Caco-2 (cell line): ENCODE results near the gene ATP5IF1. TPM values are rescaled to one million over a fixed set of nuclear protein-coding genes. Genes with fewer than 3 reads are reported as not detected.

Source experiments
- BruUV-seq: library from RNA; stranded (reverse); fragments of 400-500 nt; replicated peaks from 2 replicates; lab custom pipeline; 2021; lab: Mats Ljungman, UMichigan
- CTCF ChIA-PET: fragments of 300-600 bp; sonication (Branson Sonifier 250); formaldehyde crosslinking; loops from one replicate; lab custom pipeline; 2022; ENCODE audit warnings: antibody characterized with exemption; lab: Charles Lee
- POLR2A ChIA-PET: fragments of 300-600 bp; sonication (Branson Sonifier 250); formaldehyde crosslinking; loops from one replicate; lab custom pipeline; 2022; ENCODE audit warnings: antibody characterized with exemption; lab: Charles Lee
- DNase-seq, 2 experiments: peaks; one replicate each; pipeline versions ENCODE4 v3.0.0 to v3.0.0-alpha.2; 2020 to 2022
- H3K27me3 ChIP-seq: replicated peaks from 2 replicates; pipeline ENCODE4 v1.6.0; 2011; ENCODE audit warnings: low read length; ENCODE audit not compliant: control insufficient read depth, insufficient read depth
- H3K36me3 ChIP-seq: 2 replicates; pipeline ENCODE4 v1.5.1; 2011; ENCODE audit warnings: low read length; ENCODE audit not compliant: control insufficient read depth, insufficient read depth
- H3K4me1 ChIP-seq: fragments of 250-450 bp; sonication (Bioruptor Pico); 2 replicates; pipeline ENCODE4 v1.5.1; 2020; ENCODE audit warnings: mild to moderate bottlenecking
- H3K4me3 ChIP-seq: 2 replicates; pipeline ENCODE4 v1.5.1; 2011; ENCODE audit warnings: low read depth, mild to moderate bottlenecking, control low read depth, low read length
- H3K9me3 ChIP-seq: fragments of 250-450 bp; sonication (Bioruptor Pico); 2 replicates; pipeline ENCODE4 v1.5.1; 2020; ENCODE audit warnings: mild to moderate bottlenecking, moderate library complexity
- H3K27ac Mint-ChIP-seq: one replicate; pipeline ENCODE4 v1.8.0; 2022; ENCODE audit warnings: mixed read lengths; ENCODE audit not compliant: unreplicated experiment
- H3K27me3 Mint-ChIP-seq: one replicate; pipeline ENCODE4 v1.8.0; 2022; ENCODE audit warnings: mixed read lengths; ENCODE audit not compliant: insufficient read depth, unreplicated experiment
- H3K36me3 Mint-ChIP-seq: one replicate; pipeline ENCODE4 v1.8.0; 2022; ENCODE audit warnings: mild to moderate bottlenecking, mixed read lengths; ENCODE audit not compliant: insufficient read depth, unreplicated experiment
- H3K4me1 Mint-ChIP-seq: one replicate; pipeline ENCODE4 v1.8.0; 2022; ENCODE audit warnings: low read depth, mixed read lengths; ENCODE audit not compliant: unreplicated experiment
- H3K4me3 Mint-ChIP-seq: one replicate; pipeline ENCODE4 v1.8.0; 2022; ENCODE audit warnings: mild to moderate bottlenecking, moderate library complexity, mixed read lengths; ENCODE audit not compliant: unreplicated experiment
- H3K9me3 Mint-ChIP-seq: one replicate; pipeline ENCODE4 v1.8.0; 2022; ENCODE audit warnings: mixed read lengths; ENCODE audit not compliant: unreplicated experiment
- intact Hi-C: fragments of 100-400 bp; cut with micrococcal nuclease; formaldehyde crosslinking; loops from one replicate; pipeline ENCODE4 v1.10.0; 2022; ENCODE audit not compliant: unreplicated experiment
- total RNA-seq: library from RNA; stranded (reverse); gene quantifications from 2 replicates; pipeline ENCODE4 v1.2.3, GENCODE V29; 2022
- TF ChIP-seq, protein P1 (sequence below), 2 experiments: fragments of 200-600 bp in 1 of 2; IDR thresholded peaks; 1 replicate in 1 of 2; 2 replicates in 1 of 2; pipeline versions ENCODE4 v1.5.1 to v1.8.0; 2011 to 2022; ENCODE audit warnings: antibody characterized with exemption in 1 of 2, control low read depth in 1 of 2, inconsistent platforms in 1 of 2, low read depth in 1 of 2, low read length in 1 of 2, mild to moderate bottlenecking in 1 of 2, moderate library complexity in 1 of 2; ENCODE audit not compliant: insufficient read depth in 1 of 2, severe bottlenecking in 1 of 2, unreplicated experiment in 1 of 2

ATP5IF1 gene
- total RNA-seq, 1 experiment from 2014 or later = 130 TPM

DNA sequence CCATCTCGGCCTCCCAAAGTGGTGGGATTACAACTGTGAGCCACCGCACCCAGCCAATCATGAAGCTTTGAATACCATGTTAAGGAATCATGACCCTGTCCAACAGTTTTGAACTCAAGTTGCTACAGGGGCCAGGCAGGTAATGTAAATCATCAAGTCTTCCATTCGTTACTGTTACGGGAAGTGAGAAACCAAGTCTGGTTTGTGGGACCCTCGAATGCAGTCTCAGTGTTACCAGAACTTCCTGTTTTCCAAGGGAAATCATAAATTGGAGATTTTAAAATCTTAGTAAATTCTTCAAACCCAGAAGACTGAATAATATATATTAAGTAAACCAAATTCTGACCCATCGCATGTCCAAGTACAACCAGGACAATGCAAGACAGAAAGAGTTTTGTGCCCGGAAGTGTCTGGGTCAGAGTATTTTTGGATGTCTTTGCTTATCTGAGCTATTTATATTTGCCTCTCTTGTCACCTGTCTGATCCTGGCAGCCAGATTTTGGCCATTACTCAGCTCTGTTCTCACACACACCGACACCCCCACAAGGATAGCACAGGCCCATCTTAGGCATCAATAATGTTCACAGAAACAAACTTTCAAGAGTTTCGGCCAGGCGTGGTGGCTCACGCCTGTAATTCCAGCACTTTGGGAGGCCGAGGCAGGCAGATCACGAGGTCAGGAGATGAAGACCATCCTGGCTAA is 8.8 kb downstream of the ATP5IF1 start:
- H3K9me3 Mint-ChIP-seq = no peaks in the 10 kb centered on the region
- no peak for DNase-seq
- no TSS peak for BruUV-seq
- POLR2A ChIA-PET = interaction anchor here (0.6 to 1.3 kb wide), 2 partner anchors 9 to 266 kb away, joined by 3 read pairs; partner anchors contain the start of gene ATP5IF1
- peaks cover 11% of the 10 kb centered on the region for H3K4me1 ChIP-seq
- intact Hi-C loops = loop anchor here (5.0 kb wide), 1 partner anchor 268 kb away; no protein-coding TSS in a partner anchor
- no peak overlapping the region for H3K27ac Mint-ChIP-seq
- CTCF ChIA-PET = interaction anchor here (0.6 kb wide), 1 partner anchor 337 kb away, joined by 3 read pairs; no protein-coding TSS in a partner anchor
- peaks cover 38% of the 10 kb centered on the region for H3K4me1 Mint-ChIP-seq
- no peak overlapping the region for H3K4me3 Mint-ChIP-seq
- H3K4me3 ChIP-seq = no peak overlapping the region
- no peaks in the 10 kb centered on the region for H3K27me3 ChIP-seq
- no peaks in the 10 kb centered on the region for H3K27me3 Mint-ChIP-seq
- H3K9me3 ChIP-seq = no peaks in the 10 kb centered on the region
- peaks cover 6% of the 10 kb centered on the region for H3K36me3 Mint-ChIP-seq
- TF ChIP-seq, protein P1, sequence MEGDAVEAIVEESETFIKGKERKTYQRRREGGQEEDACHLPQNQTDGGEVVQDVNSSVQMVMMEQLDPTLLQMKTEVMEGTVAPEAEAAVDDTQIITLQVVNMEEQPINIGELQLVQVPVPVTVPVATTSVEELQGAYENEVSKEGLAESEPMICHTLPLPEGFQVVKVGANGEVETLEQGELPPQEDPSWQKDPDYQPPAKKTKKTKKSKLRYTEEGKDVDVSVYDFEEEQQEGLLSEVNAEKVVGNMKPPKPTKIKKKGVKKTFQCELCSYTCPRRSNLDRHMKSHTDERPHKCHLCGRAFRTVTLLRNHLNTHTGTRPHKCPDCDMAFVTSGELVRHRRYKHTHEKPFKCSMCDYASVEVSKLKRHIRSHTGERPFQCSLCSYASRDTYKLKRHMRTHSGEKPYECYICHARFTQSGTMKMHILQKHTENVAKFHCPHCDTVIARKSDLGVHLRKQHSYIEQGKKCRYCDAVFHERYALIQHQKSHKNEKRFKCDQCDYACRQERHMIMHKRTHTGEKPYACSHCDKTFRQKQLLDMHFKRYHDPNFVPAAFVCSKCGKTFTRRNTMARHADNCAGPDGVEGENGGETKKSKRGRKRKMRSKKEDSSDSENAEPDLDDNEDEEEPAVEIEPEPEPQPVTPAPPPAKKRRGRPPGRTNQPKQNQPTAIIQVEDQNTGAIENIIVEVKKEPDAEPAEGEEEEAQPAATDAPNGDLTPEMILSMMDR (IDR thresholded peaks at IDR 0.05; ENCODE audit: insufficient read depth in 1 of 2, low read depth in 1 of 2, low read length in 1 of 2, severe bottlenecking in 1 of 2, unreplicated experiment in 1 of 2) = no peak
- no peaks in the 10 kb centered on the region for H3K36me3 ChIP-seq

- no peaks in the 10 kb centered on the region for H3K27me3 Mint-ChIP-seq
- peaks cover 39% of the 10 kb centered on the region for H3K4me1 Mint-ChIP-seq
- Histone ChIP-seq H3K27me3 (no peaks in the 10 kb centered on the region), H3K36me3 (no peaks in the 10 kb centered on the region), H3K4me3 (no peak overlapping the region), H3K9me3 (no peaks in the 10 kb centered on the region), H3K4me1 (peaks cover 11% of the 10 kb centered on the region)
- H3K4me3 Mint-ChIP-seq = no peak overlapping the region
- TF ChIP-seq, protein P1 (IDR thresholded peaks at IDR 0.05; ENCODE audit: insufficient read depth in 1 of 2, low read depth in 1 of 2, low read length in 1 of 2, severe bottlenecking in 1 of 2, unreplicated experiment in 1 of 2) = no peak
- peaks cover 6% of the 10 kb centered on the region for H3K36me3 Mint-ChIP-seq
- no peak overlapping the region for H3K27ac Mint-ChIP-seq
- H3K9me3 Mint-ChIP-seq = no peaks in the 10 kb centered on the region
- BruUV-seq = no TSS peak
- ChIA-PET CTCF (no interaction called here), POLR2A (no interaction called here)
- no peak for DNase-seq
- intact Hi-C loops = loop anchor here (5.0 kb wide), 1 partner anchor 266 kb away; no protein-coding TSS in a partner anchor
Measured at GRCh38 chr1:28246427-28246832, 10.5 kb downstream of the ATP5IF1 start.

DNA sequence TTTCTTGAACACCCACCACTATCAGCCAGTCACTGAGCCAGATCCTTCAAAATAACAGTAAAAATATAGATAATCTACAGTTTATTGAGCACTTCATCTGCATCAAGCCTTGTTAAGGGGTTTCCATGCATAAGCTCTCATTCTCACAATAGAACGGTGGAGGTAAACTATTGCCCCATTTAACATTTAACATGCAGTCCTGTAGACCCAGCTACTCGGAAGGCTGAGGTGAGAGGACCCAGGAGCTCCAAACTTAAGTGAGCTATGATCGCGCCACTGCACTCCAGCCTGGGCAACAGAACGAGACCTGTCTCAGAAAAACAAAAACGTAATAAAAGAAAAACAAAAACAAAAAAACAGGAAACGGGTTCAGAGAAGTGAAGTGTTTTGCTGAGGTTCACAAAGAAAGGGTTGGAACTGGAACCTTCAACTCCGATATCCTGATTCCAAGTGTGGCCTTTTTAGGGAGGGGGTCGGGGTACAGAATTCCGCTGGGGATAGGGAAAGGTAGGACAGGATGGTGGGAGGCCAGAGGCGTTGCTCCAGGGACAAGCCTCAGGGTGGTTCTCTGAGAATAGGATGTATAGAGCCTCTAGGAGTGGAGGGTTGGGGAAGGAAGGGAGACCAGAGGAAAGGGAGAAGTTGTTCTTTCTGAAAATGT is 11.8 kb downstream of the ATP5IF1 start:
- no peaks in the 10 kb centered on the region for H3K27me3 Mint-ChIP-seq
- H3K9me3 Mint-ChIP-seq = no peaks in the 10 kb centered on the region
- peaks cover 11% of the 10 kb centered on the region for H3K4me1 ChIP-seq
- H3K9me3 ChIP-seq = no peaks in the 10 kb centered on the region
- H3K4me3 Mint-ChIP-seq = peak overlapping the region; percentile 73
- H3K27me3 ChIP-seq = no peaks in the 10 kb centered on the region
- H3K4me1 Mint-ChIP-seq = peaks cover 39% of the 10 kb centered on the region
- DNase-seq = no peak
- H3K4me3 ChIP-seq = no peak overlapping the region
- BruUV-seq = no TSS peak
- ChIA-PET CTCF (interaction anchor here (0.5 to 2.0 kb wide), 12 partner anchors 10 to 355 kb away, joined by 3 to 21 read pairs (median 5); partner anchors contain the start of genes ATP5IF1, MED18 and SESN2), POLR2A (interaction anchor here (2.0 kb wide), 1 partner anchor 12 kb away, joined by 9 read pairs; the partner anchor contains the start of gene ATP5IF1)
- TF ChIP-seq, protein P1 (IDR thresholded peaks at IDR 0.05; ENCODE audit: insufficient read depth in 1 of 2, low read depth in 1 of 2, low read length in 1 of 2, severe bottlenecking in 1 of 2, unreplicated experiment in 1 of 2) = no peak
- intact Hi-C loops = loop anchor here (1.0 to 5.0 kb wide), 2 partner anchors 121 to 265 kb away; no protein-coding TSS in a partner anchor
- peak overlapping the region; percentile 98 for H3K27ac Mint-ChIP-seq
- peaks cover 6% of the 10 kb centered on the region for H3K36me3 Mint-ChIP-seq
- no peaks in the 10 kb centered on the region for H3K36me3 ChIP-seq
